ENCODE results near the gene KRTAP5-3. TPM values are rescaled to one million over a fixed set of nuclear protein-coding genes. Genes with fewer than 3 reads are reported as not detected.

Gene KRTAP5-3
- total and polyA plus RNA-seq, 2 of the 8 experiments (the other 6 are each of a cell fraction or from before 2014, with no cell fraction given) = not detected

GRCh38 chr11:1654388-1655167 lies 46.3 kb upstream of the KRTAP5-3 start (continued):
- TF ChIP-seq EP300 (IDR thresholded peaks at IDR 0.05; ENCODE audit: borderline replicate concordance in 1 of 2, low read depth in 2 of 2, low read length in 2 of 2) (no peak), SP4 (IDR thresholded peaks at IDR 0.05; ENCODE audit: low read length) (no peak), MAFK (IDR thresholded peaks at IDR 0.05; ENCODE audit: low read depth, low read length) (no peak), CBX5 (IDR thresholded peaks at IDR 0.05; ENCODE audit: low read depth, low read length) (no peak), CTCF (IDR thresholded peaks at IDR 0.05; ENCODE audit: control extremely low read depth in 1 of 3, insufficient read depth in 1 of 3, low read depth in 1 of 3, low read length in 3 of 3) (no peak), KDM1A (IDR thresholded peaks at IDR 0.05; ENCODE audit: borderline replicate concordance, low read length) (no peak), RAD21 (IDR thresholded peaks at IDR 0.05 in 1 of 2, conservative IDR thresholded peaks at IDR 0.05 in 1 of 2; ENCODE audit: low read depth in 2 of 2, low read length in 2 of 2) (no peak)

All from H1 (cell line).